K562 (cell line): Measurements from ENCODE around the gene GLI1. TPM values are rescaled to one million over a fixed set of nuclear protein-coding genes. Genes with fewer than 3 reads are reported as not detected.

ENCODE experiments used
- ATAC-seq: fragments of 200-7000 bp; cut with Tn5 transposase; 3 replicates; pipeline ENCODE4 v1.9.1; 2020; ENCODE audit warnings: moderate library complexity
- BruUV-seq: library from RNA; stranded (reverse); fragments of 400-500 nt; replicated peaks from 2 replicates; lab custom pipeline; 2021; lab: Mats Ljungman, UMichigan
- CTCF ChIA-PET: fragments of 300-600 bp; formaldehyde crosslinking; extraction: SDS; loops from one replicate; lab custom pipeline; 2021; ENCODE audit warnings: low intra/inter-chr PET ratio; lab: Yijun Ruan, JAX
- POLR2A ChIA-PET: fragments of 300-600, 350-650 bp; sonication (Branson Sonifier 250); formaldehyde crosslinking; extraction: SDS; loops from one replicate; lab custom pipeline; 2021; ENCODE audit warnings: antibody characterized with exemption, inconsistent platforms; lab: Yijun Ruan, JAX
- DNase-seq, 4 experiments: peaks; one replicate each; pipeline versions ENCODE4 v3.0.0 to v3.0.0-alpha.2; 2011 to 2018; ENCODE audit warnings: low spot score in 3 of 4, mixed read lengths in 3 of 4; ENCODE audit errors: extremely low read depth in 1 of 4
- FAIRE-seq: peaks from 2 replicates; lab custom pipeline; 2011; peaks lifted over from hg19 to GRCh38; lab: Jason Lieb, UNC
- H2AFZ ChIP-seq: 2 replicates; pipeline ENCODE4 v1.6.0; 2011; ENCODE audit warnings: low read depth, low read length, control low read depth, inconsistent platforms
- H3K27ac ChIP-seq: fragments of 200-600 bp; 3 replicates; pipeline ENCODE4 v1.8.0; 2011; ENCODE audit warnings: low read depth, mild to moderate bottlenecking, control low read depth, inconsistent platforms, low read length, moderate library complexity, mixed read lengths; ENCODE audit errors: extremely low read depth
- H3K27me3 ChIP-seq, 2 experiments: fragments of 300-600 bp in 1 of 2; 2 replicates in 1 of 2; 3 replicates in 1 of 2; pipeline versions ENCODE4 v1.6.0 to v1.8.0; 2011; ENCODE audit warnings: inconsistent platforms in 2 of 2, low read length in 2 of 2, mild to moderate bottlenecking in 1 of 2, mixed read lengths in 1 of 2, moderate library complexity in 1 of 2; ENCODE audit not compliant: control insufficient read depth in 2 of 2, insufficient read depth in 2 of 2
- H3K36me3 ChIP-seq: fragments of 300-600 bp; 3 replicates; pipeline ENCODE4 v1.8.0; 2011; ENCODE audit warnings: mild to moderate bottlenecking, low read length, inconsistent platforms; ENCODE audit not compliant: control insufficient read depth, insufficient read depth
- H3K4me1 ChIP-seq, 2 experiments: fragments of 200-600 bp in 1 of 2; replicated peaks in 1 of 2; 2 replicates in 1 of 2; 3 replicates in 1 of 2; pipeline versions ENCODE4 v1.5.1 to v1.8.0; 2011; ENCODE audit warnings: inconsistent platforms in 2 of 2, low read length in 2 of 2, mild to moderate bottlenecking in 1 of 2, mixed read lengths in 1 of 2, moderate library complexity in 1 of 2; ENCODE audit not compliant: control insufficient read depth in 2 of 2, insufficient read depth in 2 of 2
- H3K4me2 ChIP-seq: 2 replicates; pipeline ENCODE4 v1.6.1; 2011; ENCODE audit warnings: low read length, control low read depth, inconsistent platforms, mixed read lengths; ENCODE audit not compliant: insufficient read depth
- H3K4me3 ChIP-seq: fragments of 200-600 bp; sonication (generic), shearing (Covaris generic); 2 replicates; pipeline ENCODE4 v1.5.1; 2016; ENCODE audit warnings: control low read depth, inconsistent platforms
- H3K79me2 ChIP-seq: fragments of 200-600 bp; 3 replicates; pipeline ENCODE4 v1.8.0; 2011; ENCODE audit warnings: low read length, inconsistent platforms; ENCODE audit not compliant: control insufficient read depth, insufficient read depth
- H3K9ac ChIP-seq, 2 experiments: 2 replicates each; pipeline versions ENCODE4 v1.6.0 to v1.6.1; 2011; ENCODE audit warnings: low read depth in 2 of 2, low read length in 2 of 2, control low read depth in 1 of 2, inconsistent platforms in 1 of 2, mild to moderate bottlenecking in 1 of 2, mixed read lengths in 1 of 2; ENCODE audit not compliant: insufficient read depth in 1 of 2
- H3K9me1 ChIP-seq: one replicate; pipeline ENCODE4 v1.6.0; 2011; ENCODE audit warnings: inconsistent platforms, mild to moderate bottlenecking, low read length, moderate library complexity; ENCODE audit not compliant: control insufficient read depth, insufficient read depth
- H3K9me3 ChIP-seq: replicated peaks from 2 replicates; pipeline ENCODE4 v1.5.1; 2011; ENCODE audit warnings: low read depth, low read length, inconsistent platforms; ENCODE audit not compliant: control insufficient read depth, insufficient read depth
- H4K20me1 ChIP-seq: replicated peaks from 2 replicates; pipeline ENCODE4 v1.6.1; 2011; ENCODE audit warnings: low read length, inconsistent platforms, mixed read lengths; ENCODE audit not compliant: control insufficient read depth, insufficient read depth
- ATF2 ChIP-seq: sonication (generic); formaldehyde crosslinking; IDR thresholded peaks from 2 replicates; pipeline ENCODE4 v1.8.1; 2022; ENCODE audit warnings: missing genetic modification reagents
- CREBBP ChIP-seq: IDR thresholded peaks from one replicate; pipeline ENCODE4 v1.6.1; 2012; ENCODE audit warnings: low read depth, mild to moderate bottlenecking, control low read depth, inconsistent platforms, low read length
- EZH2 ChIP-seq: IDR thresholded peaks from 2 replicates; pipeline ENCODE4 v1.6.1; 2012; ENCODE audit warnings: low read depth, mild to moderate bottlenecking, inconsistent platforms, low read length, borderline replicate concordance
- FOXK1 ChIP-seq: sonication (generic); formaldehyde crosslinking; IDR thresholded peaks from 2 replicates; pipeline ENCODE4 v1.8.0; 2022; ENCODE audit warnings: missing genetic modification reagents, mild to moderate bottlenecking, borderline replicate concordance
- MEF2A ChIP-seq: IDR thresholded peaks from 2 replicates; pipeline ENCODE4 v1.6.1; 2011; ENCODE audit warnings: low read depth, mild to moderate bottlenecking, low read length, moderate library complexity; ENCODE audit not compliant: control insufficient read depth
- NFXL1 ChIP-seq: fragments of 450-650 bp; formaldehyde crosslinking; IDR thresholded peaks from 2 replicates; pipeline ENCODE4 v1.4.0; 2021; ENCODE audit warnings: mild to moderate bottlenecking
- NR3C1 ChIP-seq: sonication (generic); formaldehyde crosslinking; IDR thresholded peaks from 2 replicates; pipeline ENCODE4 v1.8.1; 2022; ENCODE audit warnings: missing genetic modification reagents
- WHSC1 ChIP-seq: IDR thresholded peaks from one replicate; pipeline ENCODE4 v1.6.1; 2012; ENCODE audit warnings: low read length, control low read depth, inconsistent platforms
- ZBTB9 ChIP-seq: fragments of 450-650 bp; formaldehyde crosslinking; IDR thresholded peaks from 2 replicates; pipeline ENCODE4 v1.4.0; 2020; ENCODE audit warnings: mild to moderate bottlenecking, moderate library complexity
- ZNF174 ChIP-seq: fragments of 250-450 bp; sonication (Bioruptor Pico); IDR thresholded peaks from 2 replicates; pipeline ENCODE4 v1.4.0; 2020; ENCODE audit warnings: mild to moderate bottlenecking
- ZNF24 ChIP-seq: fragments of 450-650 bp; IDR thresholded peaks from 2 replicates; pipeline ENCODE4 v1.6.1; 2016
- ZNF444 ChIP-seq: fragments of 250-450 bp; sonication (Bioruptor Pico); IDR thresholded peaks from 2 replicates; pipeline ENCODE4 v1.4.0; 2020; ENCODE audit warnings: mild to moderate bottlenecking, moderate library complexity
- in situ Hi-C: fragments of 300-500 bp; cut with MboI; formaldehyde crosslinking; loops from 4 replicates; pipeline ENCODE4 v1.15.0; 2018; ENCODE audit warnings: inconsistent platforms, mixed read lengths
- intact Hi-C: fragments of 100-400 bp; cut with micrococcal nuclease; formaldehyde crosslinking; loops from 2 replicates; pipeline ENCODE4 v1.14.2; 2022
- polyA plus RNA-seq, 8 experiments: library from polyadenylated mRNA; depleted of rRNA in 4 of 8; stranded (reverse) in 5 of 8; unstranded in 3 of 8; fragments of >200 nt; fragmentation: Nextera tagmentation in 2 of 8; fragmentation: Illumina TruSeq in 1 of 8; extraction: Ambion mirVana in 2 of 8; extraction: Trizol in 1 of 8; gene quantifications; 2 replicates each; pipeline versions ENCODE4 v1.2.1 to v1.2.3, GENCODE V29; 2011 to 2014; ENCODE audit warnings: inconsistent platforms in 1 of 8, missing spikeins in 1 of 8
- total RNA-seq, 7 experiments: library from RNA; depleted of rRNA in 6 of 7; stranded (reverse); fragments of >200 nt in 6 of 7; fragmentation: Illumina TruSeq in 2 of 7; extraction: Trizol in 2 of 7; gene quantifications; 2 replicates each; pipeline versions ENCODE4 v1.2.1 to v1.2.3, GENCODE V29; 2011 to 2021; ENCODE audit warnings: low replicate concordance in 1 of 7
- TF ChIP-seq, protein P1 (sequence below): fragments of 250-450 bp; sonication (Bioruptor Pico); IDR thresholded peaks from 2 replicates; pipeline ENCODE4 v1.5.1; 2021; ENCODE audit warnings: mild to moderate bottlenecking

Gene GLI1
- total and polyA plus RNA-seq, 9 of the 15 experiments (the other 6 are each of a cell fraction or from before 2014, with no cell fraction given), result 0.24 to 3.7 (median 0.61) TPM

DNA sequence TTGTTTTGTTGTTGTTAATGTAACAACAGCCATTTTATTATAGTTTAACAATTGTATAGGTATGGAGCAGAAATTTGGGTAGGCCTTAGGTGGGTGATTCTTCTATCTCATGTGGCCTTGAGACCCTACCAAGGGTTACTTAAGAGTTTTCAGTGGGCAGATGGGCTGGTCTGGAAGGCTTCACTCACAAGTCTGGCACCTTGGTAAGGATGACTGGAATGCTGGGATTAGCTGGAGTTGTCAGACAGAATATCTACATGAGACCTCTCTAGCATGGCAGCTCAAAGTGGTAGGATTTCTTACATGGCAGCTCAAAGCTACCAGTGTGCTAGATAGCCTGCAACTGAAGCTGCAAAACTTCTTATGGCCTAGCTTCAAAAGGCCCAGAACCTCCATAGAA is 26.1 kb downstream of the GLI1 start:
- peaks cover 3% of the 10 kb centered on the region for H3K9me1 ChIP-seq
- no peaks in the 10 kb centered on the region for H3K9me3 ChIP-seq
- peaks cover 7 to 15% of the 10 kb centered on the region in 2 experiments for H3K4me1 ChIP-seq
- intact Hi-C loops, result loop anchor here (2.0 to 5.0 kb wide), 2 partner anchors 27 to 37 kb away; partner anchors contain the start of genes DDIT3, GLI1 and MBD6
- H4K20me1 ChIP-seq, result no peaks in the 10 kb centered on the region
- ATAC-seq, result no peak
- H2AFZ ChIP-seq, result no peak overlapping the region
- H3K27ac ChIP-seq, result no peak overlapping the region
- no peak overlapping the region for H3K9ac ChIP-seq
- DNase-seq, result no peak
- H3K4me2 ChIP-seq, result no peak overlapping the region
- peaks cover 23% of the 10 kb centered on the region for H3K36me3 ChIP-seq
- in situ Hi-C loops, result no loop called here
- no peaks in the 10 kb centered on the region for H3K27me3 ChIP-seq
- peaks cover 29% of the 10 kb centered on the region for H3K79me2 ChIP-seq
- no peak overlapping the region for H3K4me3 ChIP-seq
- POLR2A ChIA-PET, result interaction anchor here (1.0 to 1.3 kb wide), 3 partner anchors 16 to 147 kb away, joined by 3 to 4 read pairs (median 3); partner anchors contain the start of genes B4GALNT1 and DDIT3
- FAIRE-seq, result no peak
- TF ChIP-seq ZNF174 (CRISPR knock-in tag) (no peak), EZH2 (no peak), ZBTB9 (CRISPR knock-in tag) (no peak), ATF2 (CRISPR knock-in tag) (no peak), ZNF24 (no peak), ZNF444 (CRISPR knock-in tag) (no peak), NR3C1 (CRISPR knock-in tag) (no peak), NFXL1 (CRISPR knock-in tag) (no peak), FOXK1 (CRISPR knock-in tag) (no peak), WHSC1 (no peak), CREBBP (no peak), MEF2A (no peak)
- TF ChIP-seq, protein P1, sequence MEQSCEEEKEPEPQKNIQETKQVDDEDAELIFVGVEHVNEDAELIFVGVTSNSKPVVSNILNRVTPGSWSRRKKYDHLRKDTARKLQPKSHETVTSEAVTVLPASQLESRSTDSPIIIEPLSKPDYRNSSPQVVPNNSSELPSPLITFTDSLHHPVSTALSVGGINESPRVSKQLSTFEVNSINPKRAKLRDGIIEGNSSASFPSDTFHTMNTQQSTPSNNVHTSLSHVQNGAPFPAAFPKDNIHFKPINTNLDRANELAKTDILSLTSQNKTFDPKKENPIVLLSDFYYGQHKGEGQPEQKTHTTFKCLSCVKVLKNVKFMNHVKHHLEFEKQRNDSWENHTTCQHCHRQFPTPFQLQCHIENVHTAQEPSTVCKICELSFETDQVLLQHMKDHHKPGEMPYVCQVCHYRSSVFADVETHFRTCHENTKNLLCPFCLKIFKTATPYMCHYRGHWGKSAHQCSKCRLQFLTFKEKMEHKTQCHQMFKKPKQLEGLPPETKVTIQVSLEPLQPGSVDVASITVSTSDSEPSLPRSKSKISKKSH (CRISPR knock-in tag), result no peak
- TF ChIP-seq, all 486 proteins: peak for 0
- no TSS peak for BruUV-seq
- CTCF ChIA-PET, result no interaction called here
